ENCODE data around the gene OR4C6. TPM values are rescaled to one million over a fixed set of nuclear protein-coding genes. Genes with fewer than 3 reads are reported as not detected.
A peak's percentile ranks its signal among the peaks of the same experiment; 100 is the strongest.

Gene OR4C6
- total RNA-seq, 1 donor from 2014 or later: not detected

DNA sequence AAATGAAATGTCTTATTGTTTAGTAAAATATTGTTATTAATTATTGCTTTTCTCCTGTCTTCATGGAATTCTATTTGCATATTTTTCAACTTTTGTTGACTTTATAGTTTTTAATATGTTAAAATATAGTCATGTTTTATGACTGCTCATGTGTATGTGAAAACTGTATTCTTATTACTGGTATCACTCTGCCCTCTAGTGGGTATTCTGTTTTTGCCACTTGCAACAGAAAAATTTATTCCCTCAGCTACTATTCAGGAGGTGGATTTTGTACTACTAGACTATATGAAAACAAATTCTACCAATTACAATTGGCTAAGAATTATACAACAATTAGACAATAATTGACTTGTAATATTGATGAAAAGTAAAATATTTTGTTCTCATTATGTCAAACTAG is 45.0 kb downstream of the OR4C6 start:
- no peak overlapping the region for H3K27ac Mint-ChIP-seq
- H3K9me3 Mint-ChIP-seq: no peaks in the 10 kb centered on the region
- no peaks in the 10 kb centered on the region for H3K27me3 Mint-ChIP-seq
- H3K4me3 Mint-ChIP-seq: no peak overlapping the region
- TF ChIP-seq, protein P1, sequence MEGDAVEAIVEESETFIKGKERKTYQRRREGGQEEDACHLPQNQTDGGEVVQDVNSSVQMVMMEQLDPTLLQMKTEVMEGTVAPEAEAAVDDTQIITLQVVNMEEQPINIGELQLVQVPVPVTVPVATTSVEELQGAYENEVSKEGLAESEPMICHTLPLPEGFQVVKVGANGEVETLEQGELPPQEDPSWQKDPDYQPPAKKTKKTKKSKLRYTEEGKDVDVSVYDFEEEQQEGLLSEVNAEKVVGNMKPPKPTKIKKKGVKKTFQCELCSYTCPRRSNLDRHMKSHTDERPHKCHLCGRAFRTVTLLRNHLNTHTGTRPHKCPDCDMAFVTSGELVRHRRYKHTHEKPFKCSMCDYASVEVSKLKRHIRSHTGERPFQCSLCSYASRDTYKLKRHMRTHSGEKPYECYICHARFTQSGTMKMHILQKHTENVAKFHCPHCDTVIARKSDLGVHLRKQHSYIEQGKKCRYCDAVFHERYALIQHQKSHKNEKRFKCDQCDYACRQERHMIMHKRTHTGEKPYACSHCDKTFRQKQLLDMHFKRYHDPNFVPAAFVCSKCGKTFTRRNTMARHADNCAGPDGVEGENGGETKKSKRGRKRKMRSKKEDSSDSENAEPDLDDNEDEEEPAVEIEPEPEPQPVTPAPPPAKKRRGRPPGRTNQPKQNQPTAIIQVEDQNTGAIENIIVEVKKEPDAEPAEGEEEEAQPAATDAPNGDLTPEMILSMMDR (conservative IDR thresholded peaks at IDR 0.05): peak; percentile 77
- H3K4me1 Mint-ChIP-seq (ENCODE audit: unreplicated experiment): no peaks in the 10 kb centered on the region
- H3K36me3 Mint-ChIP-seq: no peaks in the 10 kb centered on the region
- no peak for DNase-seq (ENCODE audit: extremely low spot score, unreplicated experiment)

DNA sequence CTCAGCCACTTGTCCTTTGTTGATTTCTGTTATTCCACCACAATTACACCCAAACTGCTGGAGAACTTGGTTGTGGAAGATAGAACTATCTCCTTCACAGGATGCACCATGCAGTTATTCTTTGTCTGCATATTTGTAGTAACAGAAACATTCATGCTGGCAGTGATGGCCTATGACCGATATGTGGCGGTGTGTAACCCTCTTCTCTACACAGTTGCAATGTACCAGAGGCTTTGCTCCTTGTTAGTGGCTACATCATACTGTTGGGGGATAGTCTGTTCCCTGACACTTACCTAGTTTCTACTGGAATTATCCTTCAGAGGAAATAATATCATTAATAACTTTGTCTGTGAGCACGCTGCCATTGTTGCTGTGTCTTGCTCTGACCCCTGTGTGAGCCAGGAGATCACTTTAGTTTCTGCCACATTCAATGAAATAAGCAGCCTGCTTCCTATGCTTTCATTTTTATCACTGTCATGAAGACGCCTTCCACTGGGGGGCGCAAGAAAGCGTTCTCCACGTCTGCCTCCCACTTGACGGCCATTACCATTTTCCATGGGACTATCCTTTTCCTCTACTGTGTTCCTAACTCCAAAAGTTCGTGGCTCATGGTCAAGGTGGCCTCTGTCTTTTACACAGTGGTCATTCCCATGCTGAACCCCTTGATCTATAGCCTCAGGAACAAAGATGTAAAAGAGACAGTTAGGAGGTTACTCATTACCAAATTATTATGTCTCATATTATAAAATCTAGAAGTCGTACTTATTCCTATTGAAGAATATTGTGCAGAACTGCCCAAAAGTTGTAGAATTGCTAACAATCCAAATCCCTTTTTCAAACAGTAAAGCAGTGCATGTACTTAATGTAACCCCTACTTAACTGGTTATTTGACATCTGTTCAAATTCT is 53.2 kb downstream of the OR4C6 start:
- TF ChIP-seq, protein P1 (conservative IDR thresholded peaks at IDR 0.05): peak; percentile 25
- Mint-ChIP-seq H3K9me3 (no peaks in the 10 kb centered on the region), H3K27ac (no peak overlapping the region), H3K4me1 (ENCODE audit: unreplicated experiment) (no peaks in the 10 kb centered on the region), H3K36me3 (no peaks in the 10 kb centered on the region), H3K4me3 (no peak overlapping the region), H3K27me3 (no peaks in the 10 kb centered on the region)
- no peak for DNase-seq (ENCODE audit: extremely low spot score, unreplicated experiment)

Other genes starting within 250 kb of the OR4C6 start
- not detected in 2 replicates for gene OR4C15, start 107.7 kb upstream of the OR4C6 start, total RNA-seq (ENCODE audit: low replicate concordance)
- not detected in 2 replicates for gene OR4C16, start 90.1 kb upstream of the OR4C6 start, total RNA-seq (ENCODE audit: low replicate concordance)
- gene OR4C11, start 54.6 kb upstream of the OR4C6 start, total RNA-seq (ENCODE audit: low replicate concordance): not detected in 2 replicates
- gene OR4P4, start 27.1 kb upstream of the OR4C6 start, total RNA-seq (ENCODE audit: low replicate concordance): not detected in 2 replicates
- gene OR4S2, start 13.9 kb upstream of the OR4C6 start, total RNA-seq (ENCODE audit: low replicate concordance): not detected in 2 replicates
- gene OR5D13, start 111.2 kb downstream of the OR4C6 start, total RNA-seq (ENCODE audit: low replicate concordance): not detected in 2 replicates
- gene OR5D14, start 133.4 kb downstream of the OR4C6 start, total RNA-seq (ENCODE audit: low replicate concordance): not detected in 2 replicates
- not detected in 2 replicates for gene OR5L1, start 149.2 kb downstream of the OR4C6 start, total RNA-seq (ENCODE audit: low replicate concordance)
- gene OR5D18, start 157.4 kb downstream of the OR4C6 start, total RNA-seq (ENCODE audit: low replicate concordance): not detected in 2 replicates
- gene OR5L2, start 165.0 kb downstream of the OR4C6 start, total RNA-seq (ENCODE audit: low replicate concordance): not detected in 2 replicates
- not detected in 2 replicates for gene OR5D16, start 176.6 kb downstream of the OR4C6 start, total RNA-seq (ENCODE audit: low replicate concordance)
- gene TRIM51, start 221.1 kb downstream of the OR4C6 start, total RNA-seq (ENCODE audit: low replicate concordance): not detected in 2 replicates

Data from type B pancreatic cell (in vitro differentiated cells).